NCI-H524 treated with DMSO at 0.1 percent for 48 hours (cell line): Measurements from ENCODE around the gene THBS3.
"Not testable (repeated sequence)": the region's sequence is repeated elsewhere in the genome, so short reads cannot be mapped to it uniquely, and the experiment has no call there.

Source experiments
- DNase-seq: peaks from one replicate; lab custom pipeline; 2025; lab: John Stamatoyannopoulos, UW

The THBS3 gene

GRCh38 chr1:155233502-155233901 lies 25.8 kb upstream of the THBS3 start:
- not testable (repeated sequence) for DNase-seq

GRCh38 chr1:155232001-155232978 lies 24.6 kb upstream of the THBS3 start:
- DNase-seq, result not testable (repeated sequence)

GRCh38 chr1:155231302-155231701 lies 23.6 kb upstream of the THBS3 start:
- DNase-seq, result not testable (repeated sequence)

- DNase-seq, result no peak
Observed at GRCh38 chr1:155228096-155228427, 20.4 kb upstream of the THBS3 start.

GRCh38 chr1:155227261-155228095 lies 19.8 kb upstream of the THBS3 start:
- DNase-seq, result peak; percentile 88

GRCh38 chr1:155226910-155227260 lies 19.2 kb upstream of the THBS3 start:
- peak; percentile 28 for DNase-seq

- DNase-seq, result peak; percentile 44
Observed at GRCh38 chr1:155226188-155226909, 18.7 kb upstream of the THBS3 start.

- DNase-seq, result not testable (repeated sequence)
Observed at GRCh38 chr1:155225404-155225759, 17.7 kb upstream of the THBS3 start.

- no peak for DNase-seq
Observed at GRCh38 chr1:155223047-155223446, 15.3 kb upstream of the THBS3 start.

- DNase-seq, result not testable (repeated sequence)
Observed at GRCh38 chr1:155220211-155220965, 12.7 kb upstream of the THBS3 start.

GRCh38 chr1:155219592-155220031 lies 11.9 kb upstream of the THBS3 start:
- no peak for DNase-seq

GRCh38 chr1:155218854-155219591 lies 11.3 kb upstream of the THBS3 start:
- no peak for DNase-seq

GRCh38 chr1:155214702-155215101 lies 7.0 kb upstream of the THBS3 start:
- not testable (repeated sequence) for DNase-seq

GRCh38 chr1:155212051-155212440 lies 4.3 kb upstream of the THBS3 start:
- not testable (repeated sequence) for DNase-seq

GRCh38 chr1:155211381-155212050 lies 3.8 kb upstream of the THBS3 start:
- DNase-seq, result not testable (repeated sequence)

- DNase-seq, result no peak
Observed at GRCh38 chr1:155210314-155211104, 2.8 kb upstream of the THBS3 start.

GRCh38 chr1:155209312-155209721 lies 1.6 kb upstream of the THBS3 start:
- no peak for DNase-seq

GRCh38 chr1:155208541-155209311 lies 1.0 kb upstream of the THBS3 start, which contains the start of gene MTX1:
TSS of gene MTX1 (plus strand) at chr1:155208695. CDS start at chr1:155208805, 110 bp downstream.
- peak; percentile 32 for DNase-seq
